HCEC 1CT (cell line): ENCODE data around the gene ZNF541.
"Not testable (repeated sequence)": the region's sequence is repeated elsewhere in the genome, so short reads cannot be mapped to it uniquely, and the experiment has no call there.

Experiments
- DNase-seq: peaks from one replicate; pipeline ENCODE4 v3.0.0-alpha.2; 2017

ZNF541 gene

GRCh38 chr19:47598407-47599349, 25.7 kb upstream of the ZNF541 start:
- DNase-seq = peak; percentile 99

GRCh38 chr19:47595944-47596343, 23.0 kb upstream of the ZNF541 start:
- DNase-seq = no peak

- DNase-seq = no peak
Observed at GRCh38 chr19:47593860-47594259, 20.9 kb upstream of the ZNF541 start.

GRCh38 chr19:47589824-47590223, 16.9 kb upstream of the ZNF541 start:
- no peak for DNase-seq

- DNase-seq = peak; percentile 42
Observed at GRCh38 chr19:47587295-47587694, 14.3 kb upstream of the ZNF541 start.

GRCh38 chr19:47583161-47583560, 10.2 kb upstream of the ZNF541 start:
- DNase-seq = not testable (repeated sequence)

GRCh38 chr19:47582320-47582909, 9.5 kb upstream of the ZNF541 start:
- no peak for DNase-seq

- no peak for DNase-seq
Observed at GRCh38 chr19:47581605-47582319, 8.8 kb upstream of the ZNF541 start.

GRCh38 chr19:47580397-47580796, 7.4 kb upstream of the ZNF541 start:
- no peak for DNase-seq

- DNase-seq = no peak
Observed at GRCh38 chr19:47572635-47573034, 313 bp downstream of the ZNF541 start.

GRCh38 chr19:47569331-47569730, 3.6 kb downstream of the ZNF541 start:
- no peak for DNase-seq

- no peak for DNase-seq
Observed at GRCh38 chr19:47564081-47564480, 8.9 kb downstream of the ZNF541 start.

- no peak for DNase-seq
Observed at GRCh38 chr19:47561440-47562057, 11.4 kb downstream of the ZNF541 start.

GRCh38 chr19:47560999-47561398, 11.9 kb downstream of the ZNF541 start:
- DNase-seq = no peak

- no peak for DNase-seq
Observed at GRCh38 chr19:47550129-47550528, 22.8 kb downstream of the ZNF541 start.

- no peak for DNase-seq
Observed at GRCh38 chr19:47549261-47549862, 23.6 kb downstream of the ZNF541 start.

GRCh38 chr19:47547199-47547598, 25.7 kb downstream of the ZNF541 start:
- DNase-seq = no peak

- no peak for DNase-seq
Observed at GRCh38 chr19:47545061-47545948, 27.6 kb downstream of the ZNF541 start.

GRCh38 chr19:47544476-47544875, 28.5 kb downstream of the ZNF541 start:
- DNase-seq = no peak

- DNase-seq = no peak
Observed at GRCh38 chr19:47544075-47544474, 28.9 kb downstream of the ZNF541 start.

- no peak for DNase-seq
Observed at GRCh38 chr19:47542030-47542475, 30.9 kb downstream of the ZNF541 start.

- DNase-seq = no peak
Observed at GRCh38 chr19:47541518-47541917, 31.4 kb downstream of the ZNF541 start.
